Neural cell (in vitro differentiated cells): ENCODE data around the gene RBM17. TPM values are rescaled to one million over a fixed set of nuclear protein-coding genes. Genes with fewer than 3 reads are reported as not detected.
"Not testable (repeated sequence)": the region's sequence is repeated elsewhere in the genome, so short reads cannot be mapped to it uniquely, and the experiment has no call there.

ENCODE experiments used
- H2AFZ ChIP-seq: fragments of 200-600, 300-800 bp; sonication (generic), shearing (Covaris generic); 2 replicates; pipeline ENCODE4 v1.6.0; 2014; ENCODE audit warnings: low read depth, mild to moderate bottlenecking, antibody characterized with exemption, low read length, moderate library complexity
- H3F3A ChIP-seq: fragments of 200-600 bp; shearing (Covaris generic); 2 replicates; pipeline ENCODE4 v1.6.1; 2016; ENCODE audit warnings: mild to moderate bottlenecking, moderate library complexity, mixed read lengths, antibody characterized with exemption, low read length; ENCODE audit not compliant: insufficient read depth, poor library complexity, severe bottlenecking
- H3K27ac ChIP-seq: fragments of 200-600, 300-800 bp; sonication (generic), shearing (Covaris generic); 2 replicates; pipeline ENCODE4 v1.5.1; 2014; ENCODE audit warnings: mild to moderate bottlenecking, low read length, moderate library complexity
- H3K27me3 ChIP-seq: fragments of 300-800, 200-600 bp; sonication (generic), shearing (Covaris generic); 2 replicates; pipeline ENCODE4 v1.6.0; 2014; ENCODE audit warnings: mild to moderate bottlenecking, low read depth, low read length, moderate library complexity; ENCODE audit not compliant: insufficient read depth
- H3K36me3 ChIP-seq: fragments of 300-800, 200-600 bp; sonication (generic), shearing (Covaris generic); 2 replicates; pipeline ENCODE4 v1.5.1; 2014; ENCODE audit warnings: mild to moderate bottlenecking, antibody characterized with exemption, low read length, moderate library complexity; ENCODE audit not compliant: insufficient read depth
- H3K4me2 ChIP-seq: fragments of 300-800, 200-600 bp; sonication (generic), shearing (Covaris generic); 2 replicates; pipeline ENCODE4 v1.6.0; 2014; ENCODE audit warnings: mild to moderate bottlenecking, low read length
- H3K4me3 ChIP-seq: fragments of 300-800, 200-600 bp; sonication (generic), shearing (Covaris generic); 2 replicates; pipeline ENCODE4 v1.5.1; 2014; ENCODE audit warnings: mild to moderate bottlenecking, low read length, moderate library complexity
- H3K79me2 ChIP-seq: fragments of 200-600 bp; shearing (Covaris generic); replicated peaks from 2 replicates; pipeline ENCODE4 v1.6.0; 2014; ENCODE audit warnings: mild to moderate bottlenecking, low read length, moderate library complexity; ENCODE audit not compliant: insufficient read depth
- H3K9ac ChIP-seq: fragments of 300-800, 200-600 bp; sonication (generic), shearing (Covaris generic); 2 replicates; pipeline ENCODE4 v1.6.1; 2016; ENCODE audit warnings: mild to moderate bottlenecking, low read length, mixed read lengths
- H3K9me2 ChIP-seq: fragments of 200-600 bp; shearing (Covaris generic); 2 replicates; pipeline ENCODE4 v1.6.1; 2016; ENCODE audit warnings: mild to moderate bottlenecking, low read length, mixed read lengths; ENCODE audit not compliant: insufficient read depth
- H3K9me3 ChIP-seq: fragments of 200-600, 300-800 bp; sonication (generic), shearing (Covaris generic); 2 replicates; pipeline ENCODE4 v1.6.1; 2016; ENCODE audit warnings: mild to moderate bottlenecking, mixed run types, low read length, moderate library complexity, mixed read lengths
- H4K20me1 ChIP-seq: fragments of 200-600 bp; shearing (Covaris generic); 2 replicates; pipeline ENCODE4 v1.6.1; 2016; ENCODE audit warnings: mild to moderate bottlenecking, mixed run types; ENCODE audit not compliant: insufficient read depth
- CTCF ChIP-seq: fragments of 450-650 bp; IDR thresholded peaks from 2 replicates; pipeline ENCODE4 v1.5.1; 2014; ENCODE audit warnings: antibody characterized with exemption, mild to moderate bottlenecking, moderate library complexity; ENCODE audit not compliant: poor library complexity, severe bottlenecking
- EP300 ChIP-seq: fragments of 450-650 bp; conservative IDR thresholded peaks from 2 replicates; pipeline ENCODE4 v1.6.1; 2014; ENCODE audit warnings: antibody characterized with exemption, mild to moderate bottlenecking, moderate library complexity; ENCODE audit not compliant: poor library complexity, severe bottlenecking
- EZH2 ChIP-seq: fragments of 200-600, 300-800 bp; shearing (Covaris generic), sonication (generic); IDR thresholded peaks from 2 replicates; pipeline ENCODE4 v1.6.1; 2014; ENCODE audit warnings: antibody characterized with exemption, low read length, borderline replicate concordance, mild to moderate bottlenecking; ENCODE audit not compliant: insufficient read depth, poor library complexity, severe bottlenecking
- MXI1 ChIP-seq: fragments of 450-650 bp; conservative IDR thresholded peaks from 2 replicates; pipeline ENCODE4 v1.6.1; 2014; ENCODE audit warnings: antibody characterized with exemption, mild to moderate bottlenecking; ENCODE audit not compliant: poor library complexity, severe bottlenecking
- POLR2AphosphoS5 ChIP-seq: IDR thresholded peaks from 2 replicates; pipeline ENCODE4 v1.6.1; 2012
- RAD21 ChIP-seq: fragments of 450-650 bp; conservative IDR thresholded peaks from 2 replicates; pipeline ENCODE4 v1.6.1; 2014; ENCODE audit warnings: antibody characterized with exemption, mild to moderate bottlenecking, moderate library complexity
- SMC3 ChIP-seq: fragments of 450-650 bp; conservative IDR thresholded peaks from 2 replicates; pipeline ENCODE4 v1.6.1; 2014; ENCODE audit warnings: antibody characterized with exemption, mild to moderate bottlenecking, moderate library complexity; ENCODE audit not compliant: poor library complexity
- TAF1 ChIP-seq: IDR thresholded peaks from 2 replicates; pipeline ENCODE4 v1.6.1; 2012; ENCODE audit warnings: low read depth
- polyA plus RNA-seq: library from polyadenylated mRNA; depleted of rRNA; stranded (reverse); fragments of >200 nt; gene quantifications from 2 replicates; pipeline ENCODE4 v1.2.3, GENCODE V29; 2014
- TF ChIP-seq, protein P1 (sequence below): IDR thresholded peaks from 2 replicates; pipeline ENCODE4 v1.6.1; 2012; ENCODE audit warnings: borderline replicate concordance

Gene RBM17
- polyA plus RNA-seq, 1 donor from 2014 or later = 109 TPM

GRCh38 chr10:6040205-6040604 lies 48.6 kb upstream of the RBM17 start:
- H3K9me3 ChIP-seq = no peaks in the 10 kb centered on the region
- H3K9me2 ChIP-seq = no peaks in the 10 kb centered on the region
- no peaks in the 10 kb centered on the region for H3F3A ChIP-seq
- no peak for TF ChIP-seq EZH2
- no peak for TF ChIP-seq TAF1
- no peak for TF ChIP-seq MXI1
- H3K4me2 ChIP-seq = no peak overlapping the region
- H3K4me3 ChIP-seq = no peak overlapping the region
- H3K36me3 ChIP-seq = no peaks in the 10 kb centered on the region
- H3K27ac ChIP-seq = no peak overlapping the region
- no peak overlapping the region for H3K9ac ChIP-seq
- no peaks in the 10 kb centered on the region for H3K79me2 ChIP-seq
- no peak overlapping the region for H2AFZ ChIP-seq
- no peaks in the 10 kb centered on the region for H4K20me1 ChIP-seq
- no peaks in the 10 kb centered on the region for H3K27me3 ChIP-seq

DNA sequence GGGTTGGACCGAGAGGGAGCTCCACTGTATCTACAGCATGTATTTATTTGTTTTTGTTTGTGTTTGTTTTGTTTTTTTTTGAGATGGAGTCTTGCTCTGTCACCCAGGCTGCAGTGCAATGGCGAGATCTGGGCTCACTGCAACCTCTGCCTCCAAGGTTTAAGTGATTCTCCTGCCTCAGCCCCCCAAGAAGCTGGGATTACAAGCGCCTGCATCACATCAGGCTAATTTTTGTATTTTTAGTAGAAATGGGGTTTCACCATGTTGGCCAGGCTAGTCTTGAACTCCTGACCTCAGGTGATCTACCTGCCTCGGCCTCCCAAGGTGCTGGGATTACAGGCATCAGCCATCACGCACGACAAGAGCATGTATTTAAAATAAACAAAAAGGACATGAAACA lies 45.5 kb upstream of the RBM17 start:
- H3K9me2 ChIP-seq, H3K9ac ChIP-seq, H3K27me3 ChIP-seq, H3K79me2 ChIP-seq, H3F3A ChIP-seq, H3K9me3 ChIP-seq, H3K4me3 ChIP-seq, H3K4me2 ChIP-seq, H3K36me3 ChIP-seq, H4K20me1 ChIP-seq, H3K27ac ChIP-seq, H2AFZ ChIP-seq: not testable (repeated sequence)

DNA sequence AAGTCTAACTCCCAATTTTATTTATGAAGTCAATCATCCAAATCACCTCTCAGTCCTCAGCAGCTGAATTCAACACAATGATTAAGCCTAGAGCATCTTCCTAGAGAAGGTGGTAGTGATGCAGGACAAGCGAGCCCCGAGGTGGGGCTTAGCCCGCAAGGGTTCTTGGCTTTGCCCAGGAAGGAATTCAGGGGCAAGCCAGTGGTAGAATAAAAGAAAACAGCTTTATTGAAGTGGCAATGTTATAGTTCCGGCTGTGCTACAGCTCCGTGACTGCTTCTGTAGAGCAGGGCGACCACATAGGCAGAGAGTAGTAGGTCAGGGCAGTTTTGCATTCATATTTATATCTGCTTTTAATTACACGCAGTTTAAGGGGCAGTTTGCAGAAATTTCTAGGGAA lies 44.8 kb upstream of the RBM17 start:
- Histone ChIP-seq H3K27ac (no peak overlapping the region), H3K4me2 (no peak overlapping the region), H3K9ac (no peak overlapping the region), H2AFZ (no peak overlapping the region), H3K9me3 (no peaks in the 10 kb centered on the region), H3F3A (no peaks in the 10 kb centered on the region), H4K20me1 (no peaks in the 10 kb centered on the region), H3K4me3 (no peak overlapping the region), H3K9me2 (no peaks in the 10 kb centered on the region), H3K27me3 (no peaks in the 10 kb centered on the region), H3K79me2 (no peaks in the 10 kb centered on the region), H3K36me3 (no peaks in the 10 kb centered on the region)
- TF ChIP-seq POLR2AphosphoS5 (no peak), TAF1 (no peak), SMC3 (no peak), EP300 (no peak), CTCF (no peak), EZH2 (no peak), RAD21 (no peak), MXI1 (no peak)
- TF ChIP-seq, protein P1, sequence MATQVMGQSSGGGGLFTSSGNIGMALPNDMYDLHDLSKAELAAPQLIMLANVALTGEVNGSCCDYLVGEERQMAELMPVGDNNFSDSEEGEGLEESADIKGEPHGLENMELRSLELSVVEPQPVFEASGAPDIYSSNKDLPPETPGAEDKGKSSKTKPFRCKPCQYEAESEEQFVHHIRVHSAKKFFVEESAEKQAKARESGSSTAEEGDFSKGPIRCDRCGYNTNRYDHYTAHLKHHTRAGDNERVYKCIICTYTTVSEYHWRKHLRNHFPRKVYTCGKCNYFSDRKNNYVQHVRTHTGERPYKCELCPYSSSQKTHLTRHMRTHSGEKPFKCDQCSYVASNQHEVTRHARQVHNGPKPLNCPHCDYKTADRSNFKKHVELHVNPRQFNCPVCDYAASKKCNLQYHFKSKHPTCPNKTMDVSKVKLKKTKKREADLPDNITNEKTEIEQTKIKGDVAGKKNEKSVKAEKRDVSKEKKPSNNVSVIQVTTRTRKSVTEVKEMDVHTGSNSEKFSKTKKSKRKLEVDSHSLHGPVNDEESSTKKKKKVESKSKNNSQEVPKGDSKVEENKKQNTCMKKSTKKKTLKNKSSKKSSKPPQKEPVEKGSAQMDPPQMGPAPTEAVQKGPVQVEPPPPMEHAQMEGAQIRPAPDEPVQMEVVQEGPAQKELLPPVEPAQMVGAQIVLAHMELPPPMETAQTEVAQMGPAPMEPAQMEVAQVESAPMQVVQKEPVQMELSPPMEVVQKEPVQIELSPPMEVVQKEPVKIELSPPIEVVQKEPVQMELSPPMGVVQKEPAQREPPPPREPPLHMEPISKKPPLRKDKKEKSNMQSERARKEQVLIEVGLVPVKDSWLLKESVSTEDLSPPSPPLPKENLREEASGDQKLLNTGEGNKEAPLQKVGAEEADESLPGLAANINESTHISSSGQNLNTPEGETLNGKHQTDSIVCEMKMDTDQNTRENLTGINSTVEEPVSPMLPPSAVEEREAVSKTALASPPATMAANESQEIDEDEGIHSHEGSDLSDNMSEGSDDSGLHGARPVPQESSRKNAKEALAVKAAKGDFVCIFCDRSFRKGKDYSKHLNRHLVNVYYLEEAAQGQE = no peak
